H1 (cell line): ENCODE data around the gene NDUFB10. TPM values are rescaled to one million over a fixed set of nuclear protein-coding genes. Genes with fewer than 3 reads are reported as not detected.

Experiments
- CTCF ChIA-PET: fragments of 300-600 bp; sonication (Branson Sonifier 250); formaldehyde crosslinking; loops from one replicate; lab custom pipeline; 2021; ENCODE audit not compliant: partially characterized antibody; lab: Charles Lee
- POLR2A ChIA-PET: fragments of 300-600 bp; sonication (Branson Sonifier 250); formaldehyde crosslinking; loops from one replicate; lab custom pipeline; 2021; ENCODE audit warnings: inconsistent platforms; ENCODE audit not compliant: partially characterized antibody; lab: Charles Lee
- DNase-seq, 2 experiments: peaks; one replicate each; pipeline versions ENCODE4 v3.0.0 to v3.0.0-alpha.2; 2010 to 2022; ENCODE audit warnings: low spot score in 2 of 2, low read depth in 1 of 2, mixed read lengths in 1 of 2
- FAIRE-seq: peaks from 2 replicates; lab custom pipeline; 2011; peaks lifted over from hg19 to GRCh38; lab: Jason Lieb, UNC
- H2AFZ ChIP-seq: 2 replicates; pipeline ENCODE4 v1.8.1; 2012; ENCODE audit warnings: low read length, inconsistent platforms
- H2AK5ac ChIP-seq: 2 replicates; pipeline ENCODE4 v1.6.1; 2013; ENCODE audit warnings: low read depth, low read length
- H2BK120ac ChIP-seq: replicated peaks from 2 replicates; pipeline ENCODE3; 2013; ENCODE audit warnings: low read depth, low read length, inconsistent platforms
- H2BK12ac ChIP-seq: 2 replicates; pipeline ENCODE4 v1.6.1; 2013; ENCODE audit warnings: low read depth, low read length
- H2BK15ac ChIP-seq: 2 replicates; pipeline ENCODE4 v1.6.1; 2013; ENCODE audit warnings: low read length
- H2BK20ac ChIP-seq: 2 replicates; pipeline ENCODE4 v1.6.1; 2013; ENCODE audit warnings: low read length
- H2BK5ac ChIP-seq: 2 replicates; pipeline ENCODE4 v1.6.1; 2013; ENCODE audit warnings: low read depth, low read length
- H3K14ac ChIP-seq: 2 replicates; pipeline ENCODE4 v1.6.1; 2013; ENCODE audit warnings: inconsistent platforms; ENCODE audit not compliant: insufficient read length
- H3K18ac ChIP-seq: 2 replicates; pipeline ENCODE4 v1.6.1; 2013; ENCODE audit warnings: low read length; ENCODE audit errors: extremely low read depth
- H3K23ac ChIP-seq: 2 replicates; pipeline ENCODE4 v1.6.1; 2013; ENCODE audit warnings: inconsistent platforms; ENCODE audit not compliant: insufficient read length
- H3K23me2 ChIP-seq: 2 replicates; pipeline ENCODE4 v1.6.1; 2013; ENCODE audit warnings: low read depth, low read length
- H3K27ac ChIP-seq: 2 replicates; pipeline ENCODE4 v1.6.1; 2011; ENCODE audit warnings: low read depth, low read length, inconsistent platforms
- H3K27me3 ChIP-seq, 4 experiments: replicated peaks in 1 of 4; 1 replicate in 1 of 4; 2 replicates in 3 of 4; pipeline versions ENCODE4 v1.6.1 to v1.8.1; 2011 to 2013; ENCODE audit warnings: low read length in 3 of 4, mild to moderate bottlenecking in 3 of 4, inconsistent platforms in 2 of 4, mixed read lengths in 2 of 4, moderate library complexity in 1 of 4; ENCODE audit not compliant: control insufficient read depth in 3 of 4, insufficient read depth in 3 of 4; ENCODE audit errors: extremely low read depth in 1 of 4
- H3K36me3 ChIP-seq, 4 experiments: 2 replicates each; pipeline versions ENCODE4 v1.6.1 to v1.8.1; 2011 to 2013; ENCODE audit warnings: mild to moderate bottlenecking in 4 of 4, low read length in 3 of 4, moderate library complexity in 2 of 4, control low read depth in 1 of 4, inconsistent platforms in 1 of 4; ENCODE audit not compliant: insufficient read depth in 4 of 4, control insufficient read depth in 2 of 4
- H3K4ac ChIP-seq: replicated peaks from 2 replicates; pipeline ENCODE3; 2013; ENCODE audit warnings: low read length, low read depth, mixed read lengths, inconsistent platforms; ENCODE audit not compliant: insufficient read length
- H3K4me1 ChIP-seq, 4 experiments: replicated peaks in 1 of 4; 1 replicate in 1 of 4; 2 replicates in 3 of 4; pipeline versions ENCODE4 v1.6.1 to v1.8.1; 2011 to 2013; ENCODE audit warnings: low read length in 3 of 4, inconsistent platforms in 2 of 4, mixed read lengths in 1 of 4; ENCODE audit not compliant: insufficient read depth in 4 of 4, control insufficient read depth in 3 of 4
- H3K4me2 ChIP-seq, 2 experiments: 2 replicates each; pipeline versions ENCODE4 v1.6.1 to v1.8.1; 2011 to 2013; ENCODE audit warnings: low read depth in 2 of 2, low read length in 2 of 2, control low read depth in 1 of 2, inconsistent platforms in 1 of 2, mild to moderate bottlenecking in 1 of 2; ENCODE audit not compliant: insufficient read depth in 1 of 2
- H3K4me3 ChIP-seq, 4 experiments: fragments of 200-600, 300-600 bp in 1 of 4; sonication (generic), shearing (Covaris generic), sonication (Bioruptor Twin) in 1 of 4; 2 replicates each; pipeline versions ENCODE4 v1.5.1 to v1.8.1; 2011 to 2016; ENCODE audit warnings: low read length in 4 of 4, low read depth in 3 of 4, control low read depth in 2 of 4, inconsistent platforms in 2 of 4, mild to moderate bottlenecking in 2 of 4, mixed read lengths in 1 of 4, moderate library complexity in 1 of 4; ENCODE audit not compliant: insufficient read depth in 2 of 4; ENCODE audit errors: extremely low read depth in 1 of 4
- H3K56ac ChIP-seq: replicated peaks from 2 replicates; pipeline ENCODE3; 2013; ENCODE audit warnings: low read depth, mild to moderate bottlenecking, mixed read lengths, low read length, inconsistent platforms; ENCODE audit not compliant: insufficient read length
- H3K79me1 ChIP-seq: 2 replicates; pipeline ENCODE4 v1.6.1; 2013; ENCODE audit warnings: low read depth, low read length, control low read depth
- H3K79me2 ChIP-seq, 2 experiments: 2 replicates each; pipeline versions ENCODE4 v1.6.1 to v1.8.1; 2012 to 2013; ENCODE audit warnings: low read length in 2 of 2, mild to moderate bottlenecking in 2 of 2, inconsistent platforms in 1 of 2; ENCODE audit not compliant: insufficient read depth in 2 of 2, control insufficient read depth in 1 of 2
- H3K9ac ChIP-seq, 4 experiments: replicated peaks in 1 of 4; 1 replicate in 1 of 4; 2 replicates in 3 of 4; pipeline versions ENCODE4 v1.6.1 to v1.8.1; 2011 to 2013; ENCODE audit warnings: low read depth in 3 of 4, low read length in 3 of 4, control low read depth in 2 of 4, mild to moderate bottlenecking in 2 of 4, moderate library complexity in 2 of 4, inconsistent platforms in 1 of 4; ENCODE audit errors: extremely low read depth in 1 of 4
- H3K9me3 ChIP-seq, 2 experiments: 2 replicates each; pipeline versions ENCODE4 v1.6.1 to v1.8.1; 2012 to 2013; ENCODE audit warnings: mild to moderate bottlenecking in 2 of 2, moderate library complexity in 2 of 2, control low read depth in 1 of 2, inconsistent platforms in 1 of 2, low read depth in 1 of 2, low read length in 1 of 2, mixed read lengths in 1 of 2; ENCODE audit not compliant: insufficient read depth in 2 of 2
- H4K20me1 ChIP-seq, 2 experiments: replicated peaks in 1 of 2; 2 replicates each; pipeline versions ENCODE3 to v1.8.1; 2011 to 2013; ENCODE audit warnings: inconsistent platforms in 2 of 2, low read length in 2 of 2, mild to moderate bottlenecking in 1 of 2; ENCODE audit not compliant: insufficient read depth in 2 of 2, control insufficient read depth in 1 of 2
- H4K5ac ChIP-seq: 2 replicates; pipeline ENCODE4 v1.6.1; 2013; ENCODE audit warnings: low read length, low read depth, mixed read lengths, inconsistent platforms; ENCODE audit not compliant: insufficient read length
- H4K8ac ChIP-seq: 2 replicates; pipeline ENCODE4 v1.8.0; 2013; ENCODE audit warnings: mild to moderate bottlenecking, moderate library complexity, low read length, inconsistent platforms; ENCODE audit not compliant: insufficient read depth; ENCODE audit errors: extremely low read depth
- H4K91ac ChIP-seq: replicated peaks from 2 replicates; pipeline ENCODE3; 2013; ENCODE audit warnings: low read length, mixed read lengths, inconsistent platforms; ENCODE audit not compliant: insufficient read length
- ATF2 ChIP-seq: IDR thresholded peaks from 2 replicates; pipeline ENCODE4 v1.6.1; 2012; ENCODE audit warnings: low read length, inconsistent platforms
- CBX8 ChIP-seq: fragments of 300-800, 300-1000 bp; sonication (generic); IDR thresholded peaks from 2 replicates; pipeline ENCODE4 v1.7.1; 2016; ENCODE audit warnings: low read depth, low read length, borderline replicate concordance
- CTBP2 ChIP-seq: IDR thresholded peaks from 2 replicates; pipeline ENCODE4 v1.7.0; 2011; ENCODE audit warnings: borderline replicate concordance, mild to moderate bottlenecking, moderate library complexity, mixed read lengths, low read length; ENCODE audit not compliant: insufficient read depth, insufficient read length
- EGR1 ChIP-seq: IDR thresholded peaks from 2 replicates; pipeline ENCODE4 v1.6.1; 2011; ENCODE audit warnings: low read depth, low read length, borderline replicate concordance
- KDM1A ChIP-seq: fragments of 200-600, 300-600 bp; sonication (generic); IDR thresholded peaks from 2 replicates; pipeline ENCODE4 v1.7.1; 2016; ENCODE audit warnings: mild to moderate bottlenecking, low read length, borderline replicate concordance
- POLR2AphosphoS5 ChIP-seq: IDR thresholded peaks from 2 replicates; pipeline ENCODE4 v1.6.1; 2011; ENCODE audit warnings: low read depth, low read length
- RAD21 ChIP-seq, 2 experiments: IDR thresholded peaks in 1 of 2; conservative IDR thresholded peaks in 1 of 2; 2 replicates each; pipeline ENCODE4 v1.6.1; 2011; ENCODE audit warnings: low read depth in 2 of 2, low read length in 2 of 2, improper control_type of control experiment in 1 of 2, inconsistent platforms in 1 of 2, mild to moderate bottlenecking in 1 of 2, moderate library complexity in 1 of 2
- SIN3A ChIP-seq, 2 experiments: IDR thresholded peaks in 1 of 2; conservative IDR thresholded peaks in 1 of 2; 2 replicates each; pipeline ENCODE4 v1.6.1; 2011 to 2012; ENCODE audit warnings: low read length in 2 of 2, improper control_type of control experiment in 1 of 2, low read depth in 1 of 2, mild to moderate bottlenecking in 1 of 2
- TEAD4 ChIP-seq: IDR thresholded peaks from 2 replicates; pipeline ENCODE4 v1.6.1; 2012; ENCODE audit warnings: low read depth, low read length, inconsistent platforms, mixed read lengths
- WGBS, 2 experiments: shearing (Covaris generic) in 1 of 2; methylation state at CpG; one replicate each; pipeline versions ENCODE4 v1.1.6 to v1.1.7; 2013 to 2015; ENCODE audit warnings: low lambda C conversion rate in 2 of 2, mixed read lengths in 2 of 2, inconsistent platforms in 1 of 2, low coverage in 1 of 2, missing lambda C conversion rate in 1 of 2; ENCODE audit not compliant: insufficient replicate concordance in 2 of 2, insufficient coverage in 1 of 2, insufficient read length in 1 of 2; ENCODE audit errors: extremely low coverage in 1 of 2, missing lambda C conversion rate in 1 of 2; 5-methylcytosine and 5-hydroxymethylcytosine counted together
- polyA plus RNA-seq, 7 experiments: library from polyadenylated mRNA; depleted of rRNA in 3 of 7; stranded (reverse) in 5 of 7; unstranded in 2 of 7; fragments of >200 nt in 5 of 7; fragments of 200-250 nt in 2 of 7; gene quantifications; 1 replicate in 5 of 7; 2 replicates in 1 of 7; 4 replicates in 1 of 7; pipeline versions ENCODE4 v1.2.1 to v1.2.3, GENCODE V29; 2011 to 2013; ENCODE audit warnings: missing spikeins in 2 of 7, mixed read lengths in 2 of 7
- total RNA-seq: library from RNA; stranded (reverse); fragmentation: NEBNext Ultra II Directional; extraction: Animal tissue kit (Norgen Biotek cat#: 25700); gene quantifications from 2 replicates; pipeline ENCODE4 v1.2.1, GENCODE V29; 2021

The NDUFB10 gene
- total and polyA plus RNA-seq, 2 of the 8 experiments (the other 6 are each of a cell fraction or from before 2014, with no cell fraction given), result 183 to 194 TPM

- no peak overlapping the region for H2AFZ ChIP-seq
- ChIA-PET POLR2A (interaction anchor here (0.6 to 4.7 kb wide), 19 partner anchors 9 to 150 kb away, joined by 3 to 37 read pairs (median 5); partner anchors contain the start of genes NPW, RNF151, RPS2 and SYNGR3), CTCF (interaction anchor here (0.6 to 4.3 kb wide), 29 partner anchors 8 to 147 kb away, joined by 3 to 55 read pairs (median 7); partner anchors contain the start of genes NPW, NTHL1, SYNGR3 and TSC2)
- no peak for FAIRE-seq
- peaks cover 9% of the 10 kb centered on the region; the same call in 1 of the 2 replicates for H3K79me1 ChIP-seq
- H3K79me2 ChIP-seq, result peaks cover 22 to 52% of the 10 kb centered on the region in 2 experiments; a peak in 3 of 4 replicates
- H2BK12ac ChIP-seq, result no peak overlapping the region
- no peak overlapping the region for H3K27ac ChIP-seq
- no peak overlapping the region for H2BK15ac ChIP-seq
- no peak overlapping the region for H2AK5ac ChIP-seq
- no peak overlapping the region for H3K14ac ChIP-seq
- 0 out of 2 replicates have a peak overlapping the region, but pooled peaks have one; percentile 53 for H2BK5ac ChIP-seq
- TF ChIP-seq ATF2, result no peak
- no peak for TF ChIP-seq RAD21 (IDR thresholded peaks at IDR 0.05 in 1 of 2, conservative IDR thresholded peaks at IDR 0.05 in 1 of 2; ENCODE audit: low read depth in 2 of 2, low read length in 2 of 2)
- no peak for TF ChIP-seq SIN3A (conservative IDR thresholded peaks at IDR 0.05 in 1 of 2, IDR thresholded peaks at IDR 0.05 in 1 of 2; ENCODE audit: low read depth in 1 of 2, low read length in 2 of 2)
- no peak for TF ChIP-seq POLR2AphosphoS5
- TF ChIP-seq CBX8, result no peak
- no peak for TF ChIP-seq KDM1A
- no peak for TF ChIP-seq CTBP2
- no peak for TF ChIP-seq TEAD4
- TF ChIP-seq EGR1, result no peak
- H3K9me3 ChIP-seq, result no peaks in the 10 kb centered on the region
- H3K56ac ChIP-seq, result no peak overlapping the region
- peak overlapping the region in 1 of 2 experiments; percentile 63; a peak in 2 of 4 replicates for H3K4me2 ChIP-seq
- 96% methylated on average over 28 of the region's 34 CpGs; no CpG with 5 or more reads in 1 of the 2 experiments for WGBS, 2 experiments
- H3K23ac ChIP-seq, result no peak overlapping the region
- H4K91ac ChIP-seq, result no peak overlapping the region
- H2BK120ac ChIP-seq, result no peak overlapping the region
- H3K36me3 ChIP-seq, result peaks cover 14 to 29% (median 24%) of the 10 kb centered on the region in 4 experiments
- H3K27me3 ChIP-seq, result no peaks in the 10 kb centered on the region
- no peak overlapping the region for H3K18ac ChIP-seq
- peaks cover 29 to 64% of the 10 kb centered on the region in 2 experiments for H4K20me1 ChIP-seq
- peaks cover 0 to 33% (median 18%) of the 10 kb centered on the region in 4 experiments; a peak in 5 of 7 replicates for H3K4me1 ChIP-seq
- no peak for DNase-seq
- no peak overlapping the region for H2BK20ac ChIP-seq
- no peak overlapping the region for H4K5ac ChIP-seq
- H3K4me3 ChIP-seq, result no peak overlapping the region
- no peak overlapping the region; a peak in 1 of 7 replicates for H3K9ac ChIP-seq
- no peak overlapping the region; the same call in 1 of the 2 replicates for H4K8ac ChIP-seq
- no peak overlapping the region for H3K4ac ChIP-seq
- peaks cover 8% of the 10 kb centered on the region; the same call in 1 of the 2 replicates for H3K23me2 ChIP-seq
Observed at GRCh38 chr16:2004795-2005517, 45.6 kb downstream of the NDUFB10 start.
